ENCODE results near the gene SPON2. TPM values are rescaled to one million over a fixed set of nuclear protein-coding genes. Genes with fewer than 3 reads are reported as not detected.

Gene SPON2
- total RNA-seq, 1 experiment from 2014 or later: 6.6 TPM

- TF ChIP-seq ZNF425 (CRISPR knock-in tag; conservative IDR thresholded peaks at IDR 0.05) (no peak), ZNF671 (CRISPR knock-in tag; IDR thresholded peaks at IDR 0.05) (no peak)
- TF ChIP-seq, protein P1, sequence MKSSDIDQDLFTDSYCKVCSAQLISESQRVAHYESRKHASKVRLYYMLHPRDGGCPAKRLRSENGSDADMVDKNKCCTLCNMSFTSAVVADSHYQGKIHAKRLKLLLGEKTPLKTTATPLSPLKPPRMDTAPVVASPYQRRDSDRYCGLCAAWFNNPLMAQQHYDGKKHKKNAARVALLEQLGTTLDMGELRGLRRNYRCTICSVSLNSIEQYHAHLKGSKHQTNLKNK (CRISPR knock-in tag; IDR thresholded peaks at IDR 0.05): no peak
- TF ChIP-seq, protein P2, sequence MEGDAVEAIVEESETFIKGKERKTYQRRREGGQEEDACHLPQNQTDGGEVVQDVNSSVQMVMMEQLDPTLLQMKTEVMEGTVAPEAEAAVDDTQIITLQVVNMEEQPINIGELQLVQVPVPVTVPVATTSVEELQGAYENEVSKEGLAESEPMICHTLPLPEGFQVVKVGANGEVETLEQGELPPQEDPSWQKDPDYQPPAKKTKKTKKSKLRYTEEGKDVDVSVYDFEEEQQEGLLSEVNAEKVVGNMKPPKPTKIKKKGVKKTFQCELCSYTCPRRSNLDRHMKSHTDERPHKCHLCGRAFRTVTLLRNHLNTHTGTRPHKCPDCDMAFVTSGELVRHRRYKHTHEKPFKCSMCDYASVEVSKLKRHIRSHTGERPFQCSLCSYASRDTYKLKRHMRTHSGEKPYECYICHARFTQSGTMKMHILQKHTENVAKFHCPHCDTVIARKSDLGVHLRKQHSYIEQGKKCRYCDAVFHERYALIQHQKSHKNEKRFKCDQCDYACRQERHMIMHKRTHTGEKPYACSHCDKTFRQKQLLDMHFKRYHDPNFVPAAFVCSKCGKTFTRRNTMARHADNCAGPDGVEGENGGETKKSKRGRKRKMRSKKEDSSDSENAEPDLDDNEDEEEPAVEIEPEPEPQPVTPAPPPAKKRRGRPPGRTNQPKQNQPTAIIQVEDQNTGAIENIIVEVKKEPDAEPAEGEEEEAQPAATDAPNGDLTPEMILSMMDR (IDR thresholded peaks at IDR 0.05): no peak
- TF ChIP-seq, protein P3, sequence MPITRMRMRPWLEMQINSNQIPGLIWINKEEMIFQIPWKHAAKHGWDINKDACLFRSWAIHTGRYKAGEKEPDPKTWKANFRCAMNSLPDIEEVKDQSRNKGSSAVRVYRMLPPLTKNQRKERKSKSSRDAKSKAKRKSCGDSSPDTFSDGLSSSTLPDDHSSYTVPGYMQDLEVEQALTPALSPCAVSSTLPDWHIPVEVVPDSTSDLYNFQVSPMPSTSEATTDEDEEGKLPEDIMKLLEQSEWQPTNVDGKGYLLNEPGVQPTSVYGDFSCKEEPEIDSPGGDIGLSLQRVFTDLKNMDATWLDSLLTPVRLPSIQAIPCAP (CRISPR knock-in tag; IDR thresholded peaks at IDR 0.05): no peak
- TF ChIP-seq, protein P4, sequence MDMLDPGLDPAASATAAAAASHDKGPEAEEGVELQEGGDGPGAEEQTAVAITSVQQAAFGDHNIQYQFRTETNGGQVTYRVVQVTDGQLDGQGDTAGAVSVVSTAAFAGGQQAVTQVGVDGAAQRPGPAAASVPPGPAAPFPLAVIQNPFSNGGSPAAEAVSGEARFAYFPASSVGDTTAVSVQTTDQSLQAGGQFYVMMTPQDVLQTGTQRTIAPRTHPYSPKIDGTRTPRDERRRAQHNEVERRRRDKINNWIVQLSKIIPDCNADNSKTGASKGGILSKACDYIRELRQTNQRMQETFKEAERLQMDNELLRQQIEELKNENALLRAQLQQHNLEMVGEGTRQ (CRISPR knock-in tag; IDR thresholded peaks at IDR 0.05): no peak
Measured at GRCh38 chr4:1164956-1165545, 7.3 kb downstream of the SPON2 start (continued).

GRCh38 chr4:1164444-1164843, 7.9 kb downstream of the SPON2 start:
- Mint-ChIP-seq H3K36me3 (no peaks in the 10 kb centered on the region), H3K4me1 (peaks cover 2% of the 10 kb centered on the region; the same call in 1 of the 2 replicates), H3K27ac (no peak overlapping the region), H3K9me3 (peaks cover 12% of the 10 kb centered on the region), H3K4me3 (no peak overlapping the region), H3K27me3 (ENCODE audit: low read depth) (peaks cover 55% of the 10 kb centered on the region)
- DNase-seq (ENCODE audit: low spot score) (no peak), ATAC-seq (no peak)
- ChIA-PET POLR2A (no interaction called here), CTCF (no interaction called here)
- no peak for TF ChIP-seq ZNF138 (CRISPR knock-in tag; conservative IDR thresholded peaks at IDR 0.05)
- TF ChIP-seq JUN (CRISPR knock-in tag; IDR thresholded peaks at IDR 0.05): no peak
- TF ChIP-seq, protein P5, sequence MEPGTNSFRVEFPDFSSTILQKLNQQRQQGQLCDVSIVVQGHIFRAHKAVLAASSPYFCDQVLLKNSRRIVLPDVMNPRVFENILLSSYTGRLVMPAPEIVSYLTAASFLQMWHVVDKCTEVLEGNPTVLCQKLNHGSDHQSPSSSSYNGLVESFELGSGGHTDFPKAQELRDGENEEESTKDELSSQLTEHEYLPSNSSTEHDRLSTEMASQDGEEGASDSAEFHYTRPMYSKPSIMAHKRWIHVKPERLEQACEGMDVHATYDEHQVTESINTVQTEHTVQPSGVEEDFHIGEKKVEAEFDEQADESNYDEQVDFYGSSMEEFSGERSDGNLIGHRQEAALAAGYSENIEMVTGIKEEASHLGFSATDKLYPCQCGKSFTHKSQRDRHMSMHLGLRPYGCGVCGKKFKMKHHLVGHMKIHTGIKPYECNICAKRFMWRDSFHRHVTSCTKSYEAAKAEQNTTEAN (CRISPR knock-in tag; IDR thresholded peaks at IDR 0.05): no peak
- no peak for TF ChIP-seq ATF1 (CRISPR knock-in tag; IDR thresholded peaks at IDR 0.05)
- no peak for TF ChIP-seq ZNF416 (CRISPR knock-in tag; IDR thresholded peaks at IDR 0.05)
- TF ChIP-seq TEAD1 (CRISPR knock-in tag; IDR thresholded peaks at IDR 0.05): no peak
- TF ChIP-seq PRRX2 (CRISPR knock-in tag; IDR thresholded peaks at IDR 0.05): no peak
- no peak for TF ChIP-seq CREM (CRISPR knock-in tag; IDR thresholded peaks at IDR 0.05)
- no peak for TF ChIP-seq ZNF263 (CRISPR knock-in tag; IDR thresholded peaks at IDR 0.05; ENCODE audit: low read depth)
- TF ChIP-seq NR1H2 (CRISPR knock-in tag; IDR thresholded peaks at IDR 0.05): no peak
- TF ChIP-seq ZNF219 (CRISPR knock-in tag; IDR thresholded peaks at IDR 0.05; ENCODE audit: borderline replicate concordance): no peak
- no peak for TF ChIP-seq SP1 (CRISPR knock-in tag; conservative IDR thresholded peaks at IDR 0.05)
- TF ChIP-seq, protein P6, sequence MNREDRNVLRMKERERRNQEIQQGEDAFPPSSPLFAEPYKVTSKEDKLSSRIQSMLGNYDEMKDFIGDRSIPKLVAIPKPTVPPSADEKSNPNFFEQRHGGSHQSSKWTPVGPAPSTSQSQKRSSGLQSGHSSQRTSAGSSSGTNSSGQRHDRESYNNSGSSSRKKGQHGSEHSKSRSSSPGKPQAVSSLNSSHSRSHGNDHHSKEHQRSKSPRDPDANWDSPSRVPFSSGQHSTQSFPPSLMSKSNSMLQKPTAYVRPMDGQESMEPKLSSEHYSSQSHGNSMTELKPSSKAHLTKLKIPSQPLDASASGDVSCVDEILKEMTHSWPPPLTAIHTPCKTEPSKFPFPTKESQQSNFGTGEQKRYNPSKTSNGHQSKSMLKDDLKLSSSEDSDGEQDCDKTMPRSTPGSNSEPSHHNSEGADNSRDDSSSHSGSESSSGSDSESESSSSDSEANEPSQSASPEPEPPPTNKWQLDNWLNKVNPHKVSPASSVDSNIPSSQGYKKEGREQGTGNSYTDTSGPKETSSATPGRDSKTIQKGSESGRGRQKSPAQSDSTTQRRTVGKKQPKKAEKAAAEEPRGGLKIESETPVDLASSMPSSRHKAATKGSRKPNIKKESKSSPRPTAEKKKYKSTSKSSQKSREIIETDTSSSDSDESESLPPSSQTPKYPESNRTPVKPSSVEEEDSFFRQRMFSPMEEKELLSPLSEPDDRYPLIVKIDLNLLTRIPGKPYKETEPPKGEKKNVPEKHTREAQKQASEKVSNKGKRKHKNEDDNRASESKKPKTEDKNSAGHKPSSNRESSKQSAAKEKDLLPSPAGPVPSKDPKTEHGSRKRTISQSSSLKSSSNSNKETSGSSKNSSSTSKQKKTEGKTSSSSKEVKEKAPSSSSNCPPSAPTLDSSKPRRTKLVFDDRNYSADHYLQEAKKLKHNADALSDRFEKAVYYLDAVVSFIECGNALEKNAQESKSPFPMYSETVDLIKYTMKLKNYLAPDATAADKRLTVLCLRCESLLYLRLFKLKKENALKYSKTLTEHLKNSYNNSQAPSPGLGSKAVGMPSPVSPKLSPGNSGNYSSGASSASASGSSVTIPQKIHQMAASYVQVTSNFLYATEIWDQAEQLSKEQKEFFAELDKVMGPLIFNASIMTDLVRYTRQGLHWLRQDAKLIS (CRISPR knock-in tag; IDR thresholded peaks at IDR 0.05; ENCODE audit: borderline replicate concordance): no peak
- no peak for TF ChIP-seq GTF2I (CRISPR knock-in tag; conservative IDR thresholded peaks at IDR 0.05)
- TF ChIP-seq, protein P7, sequence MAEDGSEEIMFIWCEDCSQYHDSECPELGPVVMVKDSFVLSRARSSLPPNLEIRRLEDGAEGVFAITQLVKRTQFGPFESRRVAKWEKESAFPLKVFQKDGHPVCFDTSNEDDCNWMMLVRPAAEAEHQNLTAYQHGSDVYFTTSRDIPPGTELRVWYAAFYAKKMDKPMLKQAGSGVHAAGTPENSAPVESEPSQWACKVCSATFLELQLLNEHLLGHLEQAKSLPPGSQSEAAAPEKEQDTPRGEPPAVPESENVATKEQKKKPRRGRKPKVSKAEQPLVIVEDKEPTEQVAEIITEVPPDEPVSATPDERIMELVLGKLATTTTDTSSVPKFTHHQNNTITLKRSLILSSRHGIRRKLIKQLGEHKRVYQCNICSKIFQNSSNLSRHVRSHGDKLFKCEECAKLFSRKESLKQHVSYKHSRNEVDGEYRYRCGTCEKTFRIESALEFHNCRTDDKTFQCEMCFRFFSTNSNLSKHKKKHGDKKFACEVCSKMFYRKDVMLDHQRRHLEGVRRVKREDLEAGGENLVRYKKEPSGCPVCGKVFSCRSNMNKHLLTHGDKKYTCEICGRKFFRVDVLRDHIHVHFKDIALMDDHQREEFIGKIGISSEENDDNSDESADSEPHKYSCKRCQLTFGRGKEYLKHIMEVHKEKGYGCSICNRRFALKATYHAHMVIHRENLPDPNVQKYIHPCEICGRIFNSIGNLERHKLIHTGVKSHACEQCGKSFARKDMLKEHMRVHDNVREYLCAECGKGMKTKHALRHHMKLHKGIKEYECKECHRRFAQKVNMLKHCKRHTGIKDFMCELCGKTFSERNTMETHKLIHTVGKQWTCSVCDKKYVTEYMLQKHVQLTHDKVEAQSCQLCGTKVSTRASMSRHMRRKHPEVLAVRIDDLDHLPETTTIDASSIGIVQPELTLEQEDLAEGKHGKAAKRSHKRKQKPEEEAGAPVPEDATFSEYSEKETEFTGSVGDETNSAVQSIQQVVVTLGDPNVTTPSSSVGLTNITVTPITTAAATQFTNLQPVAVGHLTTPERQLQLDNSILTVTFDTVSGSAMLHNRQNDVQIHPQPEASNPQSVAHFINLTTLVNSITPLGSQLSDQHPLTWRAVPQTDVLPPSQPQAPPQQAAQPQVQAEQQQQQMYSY (CRISPR knock-in tag; IDR thresholded peaks at IDR 0.05): no peak
